Measurements from ENCODE around the gene VPS9D1.
"Not testable (repeated sequence)": the region's sequence is repeated elsewhere in the genome, so short reads cannot be mapped to it uniquely, and the experiment has no call there.

The VPS9D1 gene

GRCh38 chr16:89693931-89694783, 26.5 kb downstream of the VPS9D1 start:
- DNase-seq (ENCODE audit: low read depth): no peak

- DNase-seq (ENCODE audit: low read depth): no peak
These were observed 27.4 kb downstream of the VPS9D1 start for GRCh38 chr16:89693289-89693731.

- DNase-seq (ENCODE audit: low read depth): no peak
These were observed 28.6 kb downstream of the VPS9D1 start for GRCh38 chr16:89691986-89692569.

DNA sequence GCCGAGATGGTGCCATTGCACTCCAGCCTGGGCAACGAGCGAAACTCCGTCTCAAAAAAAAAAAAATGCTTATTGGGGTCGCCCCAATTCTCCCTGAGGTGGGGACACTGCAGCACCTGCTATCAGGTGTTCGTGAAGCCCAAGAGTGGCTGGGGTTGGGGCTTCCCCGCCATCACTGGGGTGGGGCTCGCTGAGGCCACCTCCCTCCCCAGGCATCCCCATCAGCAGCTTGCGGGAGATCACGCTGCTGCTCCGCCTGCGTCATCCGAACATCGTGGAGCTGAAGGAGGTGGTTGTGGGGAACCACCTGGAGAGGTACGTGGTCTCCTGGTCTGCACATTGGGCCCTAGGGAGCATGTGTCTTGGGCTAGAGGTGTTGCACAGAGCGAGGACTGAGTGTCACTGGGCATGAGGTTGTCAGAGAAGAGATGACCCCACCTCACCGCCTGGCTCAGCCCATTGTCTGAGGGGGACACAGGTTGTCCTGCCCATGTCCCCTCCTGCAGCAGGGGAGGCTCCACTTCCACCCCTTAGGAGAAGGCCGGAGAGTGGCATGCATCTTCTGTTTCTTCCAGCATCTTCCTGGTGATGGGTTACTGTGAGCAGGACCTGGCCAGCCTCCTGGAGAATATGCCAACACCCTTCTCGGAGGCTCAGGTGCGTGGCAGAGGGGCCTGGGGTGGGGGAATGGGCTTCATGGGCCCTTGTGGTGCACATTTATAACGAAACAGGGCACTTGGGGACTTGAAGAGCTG, 29.3 kb downstream of the VPS9D1 start:
- DNase-seq (ENCODE audit: low read depth): no peak

GRCh38 chr16:89690392-89690901, 30.3 kb downstream of the VPS9D1 start:
- no peak for DNase-seq (ENCODE audit: low read depth)

- not testable (repeated sequence) for DNase-seq (ENCODE audit: low read depth)
These were observed 31.1 kb downstream of the VPS9D1 start for GRCh38 chr16:89689621-89690020.

DNA sequence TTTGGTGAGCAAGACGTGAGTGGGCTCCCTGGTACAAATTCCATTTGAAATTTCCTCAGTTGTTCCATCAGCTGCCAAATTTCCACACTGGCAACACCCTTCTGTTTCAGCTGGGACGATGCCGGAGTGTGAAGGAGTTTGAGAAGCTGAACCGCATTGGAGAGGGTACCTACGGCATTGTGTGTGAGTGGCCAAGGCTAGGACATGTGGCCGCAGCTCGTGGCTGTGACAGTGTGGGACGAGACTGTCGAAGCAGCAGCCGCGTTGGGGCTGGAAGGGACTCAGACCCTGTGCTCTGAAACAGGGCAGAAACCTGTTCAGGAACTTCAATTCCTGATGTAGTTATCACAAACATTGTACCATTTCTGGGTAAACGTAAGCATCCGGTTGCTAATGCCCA, 31.6 kb downstream of the VPS9D1 start:
- no peak for DNase-seq (ENCODE audit: low read depth)

DNA sequence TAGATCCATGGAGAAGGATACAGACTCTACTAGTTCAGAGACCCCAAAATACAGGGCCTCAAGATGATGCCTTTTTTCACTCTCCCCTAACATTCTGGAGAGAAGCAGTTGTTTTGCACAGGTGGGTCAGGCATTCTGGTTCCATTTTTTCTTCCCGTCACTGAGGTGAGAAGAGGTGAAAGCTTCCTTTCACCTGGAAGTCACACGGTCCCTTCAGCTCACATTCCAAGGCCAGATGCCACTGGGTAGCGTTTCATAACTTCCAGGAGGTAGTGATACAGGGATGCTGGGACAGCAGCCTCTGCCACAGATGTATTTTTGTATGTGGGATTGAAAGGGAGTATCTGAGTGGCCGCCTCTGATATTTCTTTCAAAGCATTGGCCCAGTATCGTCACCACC, 32.3 kb downstream of the VPS9D1 start:
- no peak for DNase-seq (ENCODE audit: low read depth)

DNA sequence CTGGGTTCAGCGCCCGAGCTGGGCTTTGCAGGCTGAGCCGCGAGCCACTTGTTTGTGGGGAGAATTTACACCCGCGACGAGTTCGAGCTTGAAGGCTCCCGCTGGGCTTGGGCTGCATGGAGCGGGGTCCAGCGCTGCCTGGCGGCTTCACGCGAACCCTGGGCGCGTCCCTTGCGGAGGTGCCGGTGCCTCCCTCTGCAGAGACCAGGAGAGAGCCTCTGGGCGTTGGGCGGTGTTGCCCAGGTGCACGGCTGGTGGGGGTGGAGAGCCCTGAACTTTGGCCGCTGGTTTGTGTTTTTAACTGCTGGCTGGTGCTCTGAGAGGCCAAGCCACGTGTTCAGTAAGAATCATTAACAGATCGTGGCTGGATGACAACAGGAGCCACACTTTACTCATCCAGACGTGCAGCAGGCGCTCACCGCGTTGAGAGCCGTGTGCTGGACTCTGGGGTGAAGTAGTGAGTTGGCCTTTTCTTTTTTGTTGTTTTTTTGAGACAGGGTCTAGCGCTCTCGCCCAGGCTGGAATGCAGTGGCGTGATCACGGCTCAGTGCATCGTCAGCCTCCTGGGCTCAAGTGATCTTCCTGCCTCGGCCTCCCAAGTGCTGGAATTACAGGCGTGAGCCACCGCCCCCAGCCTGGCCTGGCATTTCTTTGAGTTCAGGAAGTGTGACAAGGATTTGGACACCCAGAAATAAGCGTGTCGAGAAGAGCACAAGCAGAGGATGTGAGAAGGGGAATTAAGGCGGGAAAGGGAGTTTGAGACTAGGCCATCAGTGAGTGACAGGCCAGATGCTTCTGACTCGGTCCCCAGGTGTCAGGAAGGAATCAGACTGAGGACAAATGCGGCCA, 33.4 kb downstream of the VPS9D1 start:
- no peak for DNase-seq (ENCODE audit: low read depth)

DNA sequence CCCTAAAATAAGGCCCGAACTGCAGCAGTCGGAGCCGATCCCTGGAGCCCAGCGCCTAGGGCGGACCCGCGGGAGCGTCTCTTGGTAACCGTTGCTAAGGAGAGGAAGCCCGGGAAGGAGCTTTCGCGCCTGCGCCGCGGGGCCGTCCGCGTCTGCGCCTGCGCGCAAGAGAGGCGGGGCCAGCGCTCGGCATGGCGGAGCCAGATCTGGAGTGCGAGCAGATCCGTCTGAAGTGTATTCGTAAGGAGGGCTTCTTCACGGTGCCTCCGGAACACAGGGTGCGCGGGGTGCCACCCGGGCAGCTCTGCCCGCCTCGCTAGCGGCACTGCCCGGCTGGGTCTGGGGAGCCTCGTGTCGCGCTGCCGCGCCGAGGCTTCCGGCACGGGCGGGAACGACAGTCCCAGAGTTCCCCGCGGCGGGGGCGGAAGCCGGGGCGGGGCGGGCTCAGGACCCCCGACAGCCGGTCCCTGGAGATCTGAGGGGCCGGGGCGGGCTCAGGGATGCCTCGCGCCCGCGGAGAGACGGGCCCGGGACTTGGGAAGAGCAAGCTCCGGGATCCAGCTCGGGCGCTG, 34.1 kb downstream of the VPS9D1 start, which contains the start of gene CDK10:
Gene CDK10 (plus strand): TSS at position 170 of the 572 bp plus-strand sequence. CDS start 22 bp downstream, at position 192.
- DNase-seq (ENCODE audit: low read depth): no peak

GRCh38 chr16:89685916-89686315, 34.8 kb downstream of the VPS9D1 start:
- no peak for DNase-seq (ENCODE audit: low read depth)

- DNase-seq (ENCODE audit: low read depth): no peak
These were observed 42.4 kb downstream of the VPS9D1 start for GRCh38 chr16:89678258-89678657.

- DNase-seq (ENCODE audit: low read depth): no peak
These were observed 48.3 kb downstream of the VPS9D1 start for GRCh38 chr16:89672177-89672941.

GRCh38 chr16:89671565-89671964, 49.1 kb downstream of the VPS9D1 start:
- not testable (repeated sequence) for DNase-seq (ENCODE audit: low read depth)

- DNase-seq (ENCODE audit: low read depth): no peak
These were observed 49.9 kb downstream of the VPS9D1 start for GRCh38 chr16:89670496-89671431.

GRCh38 chr16:89669755-89670154, 50.9 kb downstream of the VPS9D1 start:
- DNase-seq (ENCODE audit: low read depth): no peak

- no peak for DNase-seq (ENCODE audit: low read depth)
These were observed 51.9 kb downstream of the VPS9D1 start for GRCh38 chr16:89668790-89669158.

DNA sequence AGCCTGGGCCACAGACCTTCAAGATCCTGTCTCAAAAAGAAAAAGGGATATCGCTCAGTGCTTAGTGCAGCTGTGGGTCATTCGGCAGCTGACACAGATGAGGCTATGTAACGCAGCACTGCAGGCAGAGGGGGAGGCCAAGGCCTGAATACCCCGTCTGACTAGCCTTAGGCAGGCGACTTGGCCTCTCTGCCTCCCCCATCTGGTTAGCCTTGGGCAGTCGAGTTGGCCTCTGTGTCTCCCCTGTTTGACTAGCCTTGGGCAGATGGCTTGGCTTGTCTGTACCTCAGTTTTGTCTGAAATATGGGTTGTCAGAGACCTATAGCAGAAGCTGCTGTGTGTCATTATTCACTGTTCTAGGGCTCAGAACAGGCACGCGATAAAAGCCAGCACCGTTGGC, 53.1 kb downstream of the VPS9D1 start:
- DNase-seq (ENCODE audit: low read depth): no peak

DNA sequence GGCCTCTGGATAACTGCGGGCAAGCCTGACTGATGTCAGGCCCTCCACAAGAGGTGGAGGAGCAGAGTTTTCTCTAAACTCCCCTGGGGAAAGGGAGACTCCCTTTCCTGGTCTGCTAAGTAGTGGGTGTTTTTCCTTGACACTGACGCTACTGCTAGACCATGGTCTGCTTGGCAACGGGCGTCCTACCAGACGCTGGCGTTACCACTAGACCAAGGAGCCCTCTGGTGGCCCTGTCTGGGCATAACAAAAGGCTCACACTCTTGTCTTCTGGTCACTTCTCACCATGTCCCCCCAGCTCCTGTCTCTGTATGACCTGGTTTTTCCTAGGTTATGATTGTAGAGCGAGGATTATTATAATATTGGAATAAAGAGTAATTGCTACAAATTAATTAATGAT, 53.7 kb downstream of the VPS9D1 start:
- DNase-seq (ENCODE audit: low read depth): not testable (repeated sequence)
